Stomach smooth muscle (tissue), 2 donors: ENCODE measurements around the gene SOX30.

ENCODE experiments used
- H3K27ac ChIP-seq: one replicate; pipeline ENCODE4 v1.7.0; 2013; ENCODE audit warnings: mild to moderate bottlenecking, low read length, inconsistent platforms
- H3K27me3 ChIP-seq, 2 donors: one replicate each; pipeline ENCODE4 v1.7.0; 2013; ENCODE audit warnings: low read length in 2 of 2; ENCODE audit not compliant: insufficient read depth in 2 of 2, control insufficient read depth in 1 of 2
- H3K36me3 ChIP-seq, 2 donors: one replicate each; pipeline ENCODE4 v1.7.0; 2013; ENCODE audit warnings: low read length in 2 of 2; ENCODE audit not compliant: control insufficient read depth in 2 of 2, insufficient read depth in 2 of 2
- H3K4me1 ChIP-seq: one replicate; pipeline ENCODE4 v1.7.0; 2013; ENCODE audit warnings: low read length; ENCODE audit not compliant: control insufficient read depth, insufficient read depth
- H3K4me3 ChIP-seq, 2 donors: one replicate each; pipeline ENCODE4 v1.7.0; 2013; ENCODE audit warnings: low read length in 2 of 2
- H3K9ac ChIP-seq, 2 donors: one replicate each; pipeline ENCODE4 v1.7.0; 2013; ENCODE audit warnings: low read length in 2 of 2, mild to moderate bottlenecking in 1 of 2
- H3K9me3 ChIP-seq, 2 donors: one replicate each; pipeline ENCODE4 v1.7.0; 2013; ENCODE audit warnings: low read length in 2 of 2; ENCODE audit not compliant: control insufficient read depth in 2 of 2
- donor health status: healthy.
- donor health status: Pancreatic carcinoma.

The SOX30 gene

DNA sequence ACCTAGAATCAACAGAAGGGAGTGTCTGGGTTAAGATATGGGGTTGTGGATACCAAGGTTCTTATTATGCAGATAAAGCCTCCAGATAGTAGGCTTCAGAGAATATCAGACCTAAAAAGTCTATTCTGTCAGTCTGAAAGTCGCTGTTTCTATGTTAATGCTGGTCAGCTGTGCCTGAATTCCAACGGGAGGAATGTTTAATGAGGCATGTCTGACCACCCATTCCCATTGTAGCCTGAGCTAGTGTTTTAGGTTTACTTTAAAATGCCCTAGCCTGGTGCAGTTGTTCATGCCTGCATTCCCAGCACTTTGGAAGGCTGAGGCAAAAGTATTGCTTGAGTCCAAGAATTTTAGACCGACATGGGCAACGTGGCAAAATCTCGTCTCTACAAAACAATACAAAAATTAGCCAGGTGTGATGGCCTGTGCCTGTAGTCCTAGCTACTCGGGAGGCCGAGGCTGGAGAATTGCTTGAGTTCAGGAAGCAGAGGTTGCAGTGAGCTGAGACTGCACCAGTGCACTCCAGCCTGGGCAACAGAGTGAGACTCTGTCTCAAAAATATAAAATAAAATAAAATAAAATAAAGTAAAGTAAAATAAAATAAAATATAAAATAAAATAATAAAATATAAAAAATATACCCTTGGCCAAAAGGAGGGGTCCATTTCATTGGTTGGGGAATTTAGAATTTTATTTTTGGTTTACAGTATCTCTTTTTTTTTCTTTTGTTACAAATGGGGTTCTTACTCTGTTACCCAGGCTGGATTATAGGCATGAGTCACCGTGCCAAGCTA, 7.8 kb upstream of the SOX30 start:
- no peaks in the 10 kb centered on the region for H3K9me3 ChIP-seq
- no peak overlapping the region for H3K9ac ChIP-seq

DNA sequence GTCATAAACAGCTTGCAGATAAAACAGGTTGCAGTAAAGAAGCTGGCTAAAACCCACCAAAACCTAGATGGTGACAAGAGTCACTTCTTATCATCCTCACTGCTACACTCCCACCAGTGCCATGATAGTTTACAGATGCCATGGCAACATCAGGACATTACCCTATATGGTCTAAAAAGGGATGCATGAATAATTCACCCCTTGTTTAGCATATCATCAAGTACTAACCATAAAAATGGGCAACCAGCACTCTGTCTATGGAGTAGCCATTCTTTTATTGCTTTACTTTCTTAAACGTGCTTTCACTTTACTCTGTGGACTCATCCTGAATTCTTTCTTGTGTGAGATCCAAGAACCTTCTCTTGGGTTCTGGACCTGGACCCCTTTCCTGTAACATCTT, 6.7 kb upstream of the SOX30 start:
- Histone ChIP-seq H3K4me1 (no peaks in the 10 kb centered on the region), H3K9ac (no peak overlapping the region), H3K9me3 (no peaks in the 10 kb centered on the region), H3K4me3 (no peak overlapping the region), H3K27me3 (no peaks in the 10 kb centered on the region), H3K27ac (no peak overlapping the region), H3K36me3 (no peaks in the 10 kb centered on the region)

More for the DNA sequence above, 7.8 kb upstream of the SOX30 start:
- no peak overlapping the region for H3K27ac ChIP-seq
- H3K4me3 ChIP-seq: no peak overlapping the region
- no peaks in the 10 kb centered on the region for H3K4me1 ChIP-seq
- H3K36me3 ChIP-seq: no peaks in the 10 kb centered on the region
- H3K27me3 ChIP-seq: no peaks in the 10 kb centered on the region

DNA sequence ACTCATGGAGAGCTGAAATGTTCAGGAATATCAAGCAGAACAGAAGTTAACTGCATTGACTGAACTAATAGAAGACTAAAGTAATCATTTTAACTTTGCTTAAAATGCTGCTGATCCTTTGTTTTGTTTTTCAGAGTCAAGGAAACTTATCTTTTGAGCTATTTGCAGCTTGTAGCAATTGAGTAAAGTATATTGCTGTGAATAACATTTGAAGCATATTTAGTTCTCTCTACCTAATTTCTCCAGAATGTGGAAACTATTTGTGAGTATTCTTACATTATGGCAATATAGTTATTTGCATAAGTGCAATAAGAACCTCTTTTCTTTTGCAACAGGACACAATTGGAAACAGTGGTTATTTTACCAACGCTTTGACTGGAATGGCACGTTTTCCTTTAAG, 5.3 kb upstream of the SOX30 start:
- no peaks in the 10 kb centered on the region for H3K4me1 ChIP-seq
- H3K9ac ChIP-seq: no peak overlapping the region
- no peaks in the 10 kb centered on the region for H3K27me3 ChIP-seq
- H3K36me3 ChIP-seq: no peaks in the 10 kb centered on the region
- no peak overlapping the region for H3K4me3 ChIP-seq
- no peak overlapping the region for H3K27ac ChIP-seq
- no peaks in the 10 kb centered on the region for H3K9me3 ChIP-seq

GRCh38 chr5:157651623-157652376, 438 bp downstream of the SOX30 start:
- Histone ChIP-seq H3K27me3 (no peaks in the 10 kb centered on the region), H3K9me3 (no peaks in the 10 kb centered on the region), H3K36me3 (no peaks in the 10 kb centered on the region), H3K9ac (peak overlapping the region; percentile 62 to 68), H3K4me3 (peak overlapping the region; percentile 61 to 77), H3K27ac (no peak overlapping the region), H3K4me1 (peaks cover 8% of the 10 kb centered on the region)

DNA sequence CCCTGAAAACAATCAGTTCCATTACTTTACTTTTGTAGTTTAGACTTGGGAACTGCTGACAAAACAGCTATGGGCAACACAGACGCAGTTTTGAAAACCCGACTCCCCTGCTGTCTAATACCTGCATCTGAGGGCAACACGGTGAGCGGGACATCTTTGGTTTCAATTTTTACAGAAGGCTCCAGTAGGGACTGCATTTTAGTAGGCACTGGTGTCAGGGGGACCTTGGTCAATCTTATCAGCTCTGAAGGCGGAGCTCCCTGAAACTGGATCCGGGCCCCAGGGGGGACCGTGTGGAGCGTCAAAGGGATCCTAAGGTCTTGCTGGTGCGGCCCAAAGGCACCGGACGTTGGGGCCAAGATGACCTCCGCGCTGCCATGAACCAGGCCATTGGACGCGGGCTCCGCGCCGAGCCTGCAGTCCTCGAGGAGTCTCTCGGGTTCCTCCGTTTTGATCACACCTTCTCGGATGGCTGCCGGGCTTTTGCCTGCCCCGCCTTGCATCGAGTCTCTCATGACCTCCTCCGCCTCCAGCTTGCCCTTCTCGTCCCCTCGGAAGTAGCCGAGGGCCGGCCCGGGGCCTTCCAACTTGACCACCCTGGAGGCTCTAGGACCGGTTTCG, 1.1 kb downstream of the SOX30 start:
- Histone ChIP-seq H3K9ac (no peak overlapping the region), H3K27me3 (no peaks in the 10 kb centered on the region), H3K36me3 (no peaks in the 10 kb centered on the region), H3K4me1 (peaks cover 8% of the 10 kb centered on the region), H3K27ac (no peak overlapping the region), H3K4me3 (peak overlapping the region; percentile 61 to 77), H3K9me3 (no peaks in the 10 kb centered on the region)

GRCh38 chr5:157649101-157649500, 3.1 kb downstream of the SOX30 start:
- H3K4me3 ChIP-seq: no peak overlapping the region
- H3K9me3 ChIP-seq: no peaks in the 10 kb centered on the region
- H3K9ac ChIP-seq: no peak overlapping the region

DNA sequence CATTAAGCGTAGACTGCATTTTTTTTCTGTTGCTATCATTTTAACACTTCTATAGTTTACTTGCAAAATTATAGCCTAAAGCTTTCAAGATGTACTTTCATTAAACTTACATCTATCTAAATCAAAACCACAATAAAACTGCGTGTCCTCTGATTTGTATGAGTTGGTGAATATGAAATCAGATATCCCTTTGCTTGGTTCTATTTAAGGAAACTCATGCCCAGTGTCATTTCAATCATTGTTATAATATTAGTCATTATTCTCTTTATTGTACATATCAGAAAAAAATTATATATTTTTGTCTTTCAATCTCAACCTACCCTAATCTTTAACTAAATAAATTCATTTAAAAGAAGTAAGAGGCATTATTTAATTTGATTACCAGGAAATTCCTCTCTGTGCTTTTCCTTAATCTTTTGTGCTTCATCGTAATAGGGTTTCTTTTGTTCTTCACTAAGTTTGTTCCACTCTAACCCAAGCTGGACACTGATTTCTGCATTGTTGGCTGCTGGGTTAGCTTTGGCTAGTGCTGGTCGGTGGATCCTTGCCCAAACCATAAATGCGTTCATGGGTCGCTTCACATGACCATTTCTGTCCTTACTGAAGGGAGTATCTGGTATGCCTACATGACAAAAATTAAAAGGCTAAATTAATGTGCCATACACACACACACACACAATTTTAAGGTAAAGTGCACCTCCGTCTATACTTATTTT, 3.8 kb downstream of the SOX30 start:
- Histone ChIP-seq H3K36me3 (no peaks in the 10 kb centered on the region), H3K27ac (no peak overlapping the region), H3K9ac (no peak overlapping the region), H3K4me1 (peaks cover 8% of the 10 kb centered on the region), H3K4me3 (no peak overlapping the region), H3K9me3 (no peaks in the 10 kb centered on the region), H3K27me3 (no peaks in the 10 kb centered on the region)

More at GRCh38 chr5:157649101-157649500, 3.1 kb downstream of the SOX30 start:
- Histone ChIP-seq H3K36me3 (no peaks in the 10 kb centered on the region), H3K4me1 (peaks cover 8% of the 10 kb centered on the region), H3K27me3 (no peaks in the 10 kb centered on the region), H3K27ac (no peak overlapping the region)

DNA sequence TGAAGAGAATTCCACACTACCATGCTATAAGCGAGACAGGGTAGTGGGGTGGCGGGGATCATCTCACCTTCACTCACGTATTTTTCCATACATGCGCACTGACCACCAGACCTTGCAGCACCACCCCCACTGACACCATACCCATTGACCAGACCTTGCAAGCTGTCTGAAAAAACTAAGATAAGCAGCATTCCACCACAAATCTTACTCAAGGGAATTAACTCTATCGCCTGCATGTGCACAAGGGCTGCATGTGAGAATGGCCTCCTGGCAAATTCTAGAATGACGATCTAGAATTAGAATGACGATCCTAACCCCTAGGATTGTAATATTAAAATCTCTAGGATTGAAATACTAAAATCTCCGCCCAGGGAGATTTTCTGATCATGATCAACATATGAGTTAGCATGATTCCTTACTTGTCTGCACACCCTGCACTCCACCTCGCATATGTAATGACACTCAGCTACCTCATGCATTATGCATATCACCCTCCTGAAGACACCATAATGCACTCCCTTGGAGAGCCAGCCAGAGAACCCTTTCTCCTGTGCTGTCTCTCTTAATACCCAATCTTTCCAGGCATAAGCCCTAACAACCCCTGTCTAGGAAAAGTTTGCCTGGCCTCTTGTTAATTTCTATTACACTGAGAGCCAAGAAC, 11.7 kb downstream of the SOX30 start:
- no peaks in the 10 kb centered on the region for H3K9me3 ChIP-seq
- no peak overlapping the region for H3K4me3 ChIP-seq
- no peaks in the 10 kb centered on the region for H3K36me3 ChIP-seq
- no peak overlapping the region for H3K9ac ChIP-seq
- H3K27me3 ChIP-seq: no peaks in the 10 kb centered on the region
- no peak overlapping the region for H3K27ac ChIP-seq
- H3K4me1 ChIP-seq: no peaks in the 10 kb centered on the region

- Histone ChIP-seq H3K27me3 (no peaks in the 10 kb centered on the region), H3K4me3 (no peak overlapping the region), H3K36me3 (no peaks in the 10 kb centered on the region), H3K9me3 (no peaks in the 10 kb centered on the region), H3K27ac (no peak overlapping the region), H3K9ac (no peak overlapping the region), H3K4me1 (no peaks in the 10 kb centered on the region)
These were observed 21.9 kb downstream of the SOX30 start for GRCh38 chr5:157630341-157630740.

DNA sequence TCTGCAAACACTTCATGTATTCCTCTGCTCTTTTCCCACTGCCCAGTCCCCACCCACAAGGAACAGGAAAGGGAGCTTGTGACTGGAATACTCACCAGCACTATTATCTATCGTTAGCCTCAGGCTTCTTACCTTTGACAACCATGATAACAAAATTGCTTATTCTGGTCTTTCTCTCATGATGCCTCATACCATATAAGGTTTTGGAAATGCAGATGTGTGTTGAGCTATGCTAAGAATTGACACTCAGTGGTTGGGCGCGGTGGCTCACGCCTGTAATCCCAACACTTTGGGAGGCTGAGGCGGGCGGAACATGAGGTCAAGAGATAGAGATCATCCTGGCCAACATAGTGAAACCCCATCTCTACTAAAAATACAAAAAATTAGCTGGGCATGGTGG, 25.4 kb downstream of the SOX30 start:
- Histone ChIP-seq H3K4me3 (no peak overlapping the region), H3K27ac (no peak overlapping the region), H3K9me3 (no peaks in the 10 kb centered on the region), H3K27me3 (no peaks in the 10 kb centered on the region), H3K4me1 (no peaks in the 10 kb centered on the region), H3K36me3 (no peaks in the 10 kb centered on the region), H3K9ac (no peak overlapping the region)
